Measurements from ENCODE around the gene MMP20.

DNA sequence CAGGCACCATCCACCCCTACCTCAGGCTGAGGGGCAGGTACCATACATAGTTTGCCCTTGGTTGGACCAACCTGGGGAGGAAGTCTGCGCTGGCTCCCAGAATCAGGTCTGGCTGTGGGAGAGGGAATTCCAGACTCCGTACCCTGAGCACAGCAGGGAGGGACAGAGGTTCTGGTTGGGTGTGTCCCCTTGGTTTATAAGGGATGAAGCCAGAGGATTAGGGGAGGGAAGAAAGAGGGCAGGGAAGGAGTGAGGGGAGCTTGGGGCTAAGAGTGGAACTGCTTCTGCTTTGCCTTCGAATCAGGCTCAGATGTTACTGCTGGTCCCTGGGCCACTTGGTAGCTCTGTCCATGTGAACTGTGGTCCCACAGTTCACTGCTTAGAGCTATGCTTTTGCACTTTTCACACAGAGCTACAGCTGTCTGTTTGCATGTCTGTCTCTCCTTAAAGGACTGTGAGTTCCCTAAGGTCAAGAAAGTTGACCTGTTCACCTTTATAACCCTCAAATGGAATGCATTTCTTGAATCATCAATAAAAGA lies 9.2 kb downstream of the MMP20 start:
- TF ChIP-seq, protein P1, sequence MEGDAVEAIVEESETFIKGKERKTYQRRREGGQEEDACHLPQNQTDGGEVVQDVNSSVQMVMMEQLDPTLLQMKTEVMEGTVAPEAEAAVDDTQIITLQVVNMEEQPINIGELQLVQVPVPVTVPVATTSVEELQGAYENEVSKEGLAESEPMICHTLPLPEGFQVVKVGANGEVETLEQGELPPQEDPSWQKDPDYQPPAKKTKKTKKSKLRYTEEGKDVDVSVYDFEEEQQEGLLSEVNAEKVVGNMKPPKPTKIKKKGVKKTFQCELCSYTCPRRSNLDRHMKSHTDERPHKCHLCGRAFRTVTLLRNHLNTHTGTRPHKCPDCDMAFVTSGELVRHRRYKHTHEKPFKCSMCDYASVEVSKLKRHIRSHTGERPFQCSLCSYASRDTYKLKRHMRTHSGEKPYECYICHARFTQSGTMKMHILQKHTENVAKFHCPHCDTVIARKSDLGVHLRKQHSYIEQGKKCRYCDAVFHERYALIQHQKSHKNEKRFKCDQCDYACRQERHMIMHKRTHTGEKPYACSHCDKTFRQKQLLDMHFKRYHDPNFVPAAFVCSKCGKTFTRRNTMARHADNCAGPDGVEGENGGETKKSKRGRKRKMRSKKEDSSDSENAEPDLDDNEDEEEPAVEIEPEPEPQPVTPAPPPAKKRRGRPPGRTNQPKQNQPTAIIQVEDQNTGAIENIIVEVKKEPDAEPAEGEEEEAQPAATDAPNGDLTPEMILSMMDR (IDR thresholded peaks at IDR 0.05) = no peak
- TF ChIP-seq EP300 (IDR thresholded peaks at IDR 0.05) = no peak

All from esophagus muscularis mucosa (tissue), 3 donors.